HEK293 (cell line): ENCODE data around the gene METRNL.

Experiments used
- IKZF3 ChIP-seq: fragments of 450-650 bp; IDR thresholded peaks from 2 replicates; pipeline ENCODE4 v1.5.0; 2018; ENCODE audit warnings: missing biosample characterization, mild to moderate bottlenecking, missing genetic modification characterization, moderate library complexity
- KLF10 ChIP-seq: fragments of 450-650 bp; IDR thresholded peaks from 2 replicates; pipeline ENCODE4 v1.5.1; 2018; ENCODE audit warnings: missing biosample characterization, mild to moderate bottlenecking, missing genetic modification characterization
- RBAK ChIP-seq: fragments of 450-650 bp; formaldehyde crosslinking; IDR thresholded peaks from 2 replicates; pipeline ENCODE4 v1.5.1; 2016; ENCODE audit warnings: missing biosample characterization, missing genetic modification characterization
- REST ChIP-seq: fragments of 450-650 bp; formaldehyde crosslinking; IDR thresholded peaks from 2 replicates; pipeline ENCODE4 v1.5.1; 2016; ENCODE audit warnings: missing biosample characterization, missing genetic modification characterization
- SP7 ChIP-seq: fragments of 450-650 bp; formaldehyde crosslinking; IDR thresholded peaks from 2 replicates; pipeline ENCODE4 v1.5.1; 2016; ENCODE audit warnings: missing biosample characterization, missing genetic modification characterization
- TRIM28 ChIP-seq: IDR thresholded peaks from 2 replicates; pipeline ENCODE4 v1.6.1; 2011; ENCODE audit warnings: low read length, control low read depth, borderline replicate concordance
- ZBTB21 ChIP-seq: fragments of 450-650 bp; formaldehyde crosslinking; IDR thresholded peaks from 2 replicates; pipeline ENCODE4 v1.5.1; 2017; ENCODE audit warnings: missing biosample characterization, missing genetic modification characterization
- ZBTB26 ChIP-seq: fragments of 450-650 bp; formaldehyde crosslinking; optimal IDR thresholded peaks from 2 replicates; pipeline ENCODE3; 2016; ENCODE audit warnings: missing biosample characterization, mild to moderate bottlenecking, missing genetic modification characterization
- ZNF140 ChIP-seq: fragments of 450-650 bp; formaldehyde crosslinking; IDR thresholded peaks from 2 replicates; pipeline ENCODE4 v1.5.1; 2016; ENCODE audit warnings: missing biosample characterization, missing genetic modification characterization
- ZNF157 ChIP-seq: fragments of 450-650 bp; formaldehyde crosslinking; IDR thresholded peaks from 2 replicates; pipeline ENCODE4 v1.5.1; 2016; ENCODE audit warnings: missing biosample characterization, missing genetic modification characterization
- ZNF2 ChIP-seq: fragments of 450-650 bp; formaldehyde crosslinking; IDR thresholded peaks from 2 replicates; pipeline ENCODE4 v1.5.1; 2016; ENCODE audit warnings: missing biosample characterization, missing genetic modification characterization
- ZNF324 ChIP-seq: fragments of 450-650 bp; formaldehyde crosslinking; IDR thresholded peaks from 2 replicates; pipeline ENCODE4 v1.5.1; 2016; ENCODE audit warnings: missing biosample characterization, missing genetic modification characterization
- ZNF366 ChIP-seq: fragments of 450-650 bp; formaldehyde crosslinking; conservative IDR thresholded peaks from 2 replicates; pipeline ENCODE4 v1.5.1; 2016; ENCODE audit warnings: missing biosample characterization, missing genetic modification characterization
- ZNF530 ChIP-seq: fragments of 450-650 bp; formaldehyde crosslinking; IDR thresholded peaks from 2 replicates; pipeline ENCODE4 v1.5.1; 2016; ENCODE audit warnings: low read depth, missing biosample characterization, missing genetic modification characterization
- ZNF600 ChIP-seq: fragments of 450-650 bp; formaldehyde crosslinking; IDR thresholded peaks from 2 replicates; pipeline ENCODE4 v1.5.1; 2016; ENCODE audit warnings: missing biosample characterization, missing genetic modification characterization
- ZNF664 ChIP-seq: fragments of 450-650 bp; formaldehyde crosslinking; IDR thresholded peaks from 2 replicates; pipeline ENCODE4 v1.5.1; 2016; ENCODE audit warnings: missing biosample characterization, missing genetic modification characterization
- ZNF677 ChIP-seq: fragments of 450-650 bp; IDR thresholded peaks from 2 replicates; pipeline ENCODE4 v1.5.0; 2018; ENCODE audit warnings: missing biosample characterization, mild to moderate bottlenecking, missing genetic modification characterization, moderate library complexity
- ZNF843 ChIP-seq: fragments of 450-650 bp; formaldehyde crosslinking; IDR thresholded peaks from 2 replicates; pipeline ENCODE4 v1.5.1; 2016; ENCODE audit warnings: missing biosample characterization, missing genetic modification characterization
- TF ChIP-seq, protein P1 (sequence below): fragments of 450-650 bp; formaldehyde crosslinking; IDR thresholded peaks from 2 replicates; pipeline ENCODE4 v1.5.1; 2016; ENCODE audit warnings: missing biosample characterization, missing genetic modification characterization
- TF ChIP-seq, protein P2 (sequence below): fragments of 450-650 bp; formaldehyde crosslinking; IDR thresholded peaks from 2 replicates; pipeline ENCODE4 v1.5.1; 2016; ENCODE audit warnings: missing biosample characterization, missing genetic modification characterization, borderline replicate concordance
- TF ChIP-seq, protein P3 (sequence below): fragments of 450-650 bp; formaldehyde crosslinking; IDR thresholded peaks from 2 replicates; pipeline ENCODE4 v1.5.1; 2016; ENCODE audit warnings: missing biosample characterization, missing genetic modification characterization

The METRNL gene

DNA sequence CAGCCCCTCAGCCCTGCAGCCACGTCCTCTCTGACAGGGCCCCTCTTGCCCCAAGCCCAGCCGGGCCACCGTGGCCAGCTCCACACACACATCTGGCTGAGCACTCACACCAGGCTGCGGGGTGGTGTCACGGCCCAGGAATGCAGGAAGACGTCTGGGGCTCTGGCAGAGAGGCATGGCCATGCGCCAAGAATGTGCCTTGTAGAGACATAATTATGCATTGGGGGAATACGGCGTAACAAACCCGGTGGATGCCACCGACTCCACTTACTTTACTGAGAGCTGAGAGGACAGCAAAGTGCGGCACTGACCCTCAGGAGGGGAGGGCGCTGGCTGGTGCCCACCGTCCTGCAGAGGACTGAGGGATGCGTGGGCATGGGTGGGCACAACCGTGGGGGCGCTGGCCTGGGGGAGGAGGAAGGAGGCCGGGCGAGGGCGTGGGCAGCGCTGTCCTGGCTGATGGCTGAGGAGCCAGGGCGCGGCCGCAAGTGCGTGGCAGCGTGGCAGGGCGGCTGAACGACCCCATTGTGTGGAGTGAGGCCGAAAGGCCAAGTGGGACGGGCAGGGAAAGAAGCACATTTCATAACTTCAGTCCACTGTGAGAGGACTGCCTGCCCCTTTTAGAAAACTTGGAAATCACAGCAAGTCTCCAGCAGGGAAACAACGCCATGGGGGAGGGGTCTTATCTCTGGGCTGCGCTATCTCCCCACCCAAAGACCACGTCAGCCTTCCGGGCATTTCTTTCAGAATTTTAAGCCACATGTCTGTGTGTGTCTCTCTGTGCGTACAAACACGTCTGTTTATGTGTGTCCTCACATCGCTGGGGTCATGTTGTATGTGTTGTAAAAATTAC lies 30.6 kb downstream of the METRNL start (continued):
- TF ChIP-seq ZNF366 (tag by site-specific recombination) (peak; percentile 76), ZNF324 (tag by site-specific recombination) (0 out of 2 replicates have a peak, but pooled peaks have one; percentile 50), ZNF664 (tag by site-specific recombination) (no peak), ZNF140 (tag by site-specific recombination) (no peak), SP7 (tag by site-specific recombination) (peak; percentile 89), REST (peak; percentile 87), KLF10 (peak; percentile 68; the same call in 1 of the 2 replicates), RBAK (tag by site-specific recombination) (no peak), TRIM28 (no peak), ZBTB21 (tag by site-specific recombination) (0 out of 2 replicates have a peak, but pooled peaks have one; percentile 47), ZNF2 (tag by site-specific recombination) (no peak), ZNF843 (tag by site-specific recombination) (0 out of 2 replicates have a peak, but pooled peaks have one; percentile 12), IKZF3 (tag by site-specific recombination) (peak; percentile 56), ZNF530 (tag by site-specific recombination) (no peak), ZNF677 (tag by site-specific recombination) (no peak), ZBTB26 (tag by site-specific recombination) (peak; percentile 18), ZNF157 (tag by site-specific recombination) (no peak), ZNF600 (peak; percentile 62; the same call in 1 of the 2 replicates)
- TF ChIP-seq, protein P1, sequence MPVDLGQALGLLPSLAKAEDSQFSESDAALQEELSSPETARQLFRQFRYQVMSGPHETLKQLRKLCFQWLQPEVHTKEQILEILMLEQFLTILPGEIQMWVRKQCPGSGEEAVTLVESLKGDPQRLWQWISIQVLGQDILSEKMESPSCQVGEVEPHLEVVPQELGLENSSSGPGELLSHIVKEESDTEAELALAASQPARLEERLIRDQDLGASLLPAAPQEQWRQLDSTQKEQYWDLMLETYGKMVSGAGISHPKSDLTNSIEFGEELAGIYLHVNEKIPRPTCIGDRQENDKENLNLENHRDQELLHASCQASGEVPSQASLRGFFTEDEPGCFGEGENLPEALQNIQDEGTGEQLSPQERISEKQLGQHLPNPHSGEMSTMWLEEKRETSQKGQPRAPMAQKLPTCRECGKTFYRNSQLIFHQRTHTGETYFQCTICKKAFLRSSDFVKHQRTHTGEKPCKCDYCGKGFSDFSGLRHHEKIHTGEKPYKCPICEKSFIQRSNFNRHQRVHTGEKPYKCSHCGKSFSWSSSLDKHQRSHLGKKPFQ = peak; percentile 67
- TF ChIP-seq, protein P2, sequence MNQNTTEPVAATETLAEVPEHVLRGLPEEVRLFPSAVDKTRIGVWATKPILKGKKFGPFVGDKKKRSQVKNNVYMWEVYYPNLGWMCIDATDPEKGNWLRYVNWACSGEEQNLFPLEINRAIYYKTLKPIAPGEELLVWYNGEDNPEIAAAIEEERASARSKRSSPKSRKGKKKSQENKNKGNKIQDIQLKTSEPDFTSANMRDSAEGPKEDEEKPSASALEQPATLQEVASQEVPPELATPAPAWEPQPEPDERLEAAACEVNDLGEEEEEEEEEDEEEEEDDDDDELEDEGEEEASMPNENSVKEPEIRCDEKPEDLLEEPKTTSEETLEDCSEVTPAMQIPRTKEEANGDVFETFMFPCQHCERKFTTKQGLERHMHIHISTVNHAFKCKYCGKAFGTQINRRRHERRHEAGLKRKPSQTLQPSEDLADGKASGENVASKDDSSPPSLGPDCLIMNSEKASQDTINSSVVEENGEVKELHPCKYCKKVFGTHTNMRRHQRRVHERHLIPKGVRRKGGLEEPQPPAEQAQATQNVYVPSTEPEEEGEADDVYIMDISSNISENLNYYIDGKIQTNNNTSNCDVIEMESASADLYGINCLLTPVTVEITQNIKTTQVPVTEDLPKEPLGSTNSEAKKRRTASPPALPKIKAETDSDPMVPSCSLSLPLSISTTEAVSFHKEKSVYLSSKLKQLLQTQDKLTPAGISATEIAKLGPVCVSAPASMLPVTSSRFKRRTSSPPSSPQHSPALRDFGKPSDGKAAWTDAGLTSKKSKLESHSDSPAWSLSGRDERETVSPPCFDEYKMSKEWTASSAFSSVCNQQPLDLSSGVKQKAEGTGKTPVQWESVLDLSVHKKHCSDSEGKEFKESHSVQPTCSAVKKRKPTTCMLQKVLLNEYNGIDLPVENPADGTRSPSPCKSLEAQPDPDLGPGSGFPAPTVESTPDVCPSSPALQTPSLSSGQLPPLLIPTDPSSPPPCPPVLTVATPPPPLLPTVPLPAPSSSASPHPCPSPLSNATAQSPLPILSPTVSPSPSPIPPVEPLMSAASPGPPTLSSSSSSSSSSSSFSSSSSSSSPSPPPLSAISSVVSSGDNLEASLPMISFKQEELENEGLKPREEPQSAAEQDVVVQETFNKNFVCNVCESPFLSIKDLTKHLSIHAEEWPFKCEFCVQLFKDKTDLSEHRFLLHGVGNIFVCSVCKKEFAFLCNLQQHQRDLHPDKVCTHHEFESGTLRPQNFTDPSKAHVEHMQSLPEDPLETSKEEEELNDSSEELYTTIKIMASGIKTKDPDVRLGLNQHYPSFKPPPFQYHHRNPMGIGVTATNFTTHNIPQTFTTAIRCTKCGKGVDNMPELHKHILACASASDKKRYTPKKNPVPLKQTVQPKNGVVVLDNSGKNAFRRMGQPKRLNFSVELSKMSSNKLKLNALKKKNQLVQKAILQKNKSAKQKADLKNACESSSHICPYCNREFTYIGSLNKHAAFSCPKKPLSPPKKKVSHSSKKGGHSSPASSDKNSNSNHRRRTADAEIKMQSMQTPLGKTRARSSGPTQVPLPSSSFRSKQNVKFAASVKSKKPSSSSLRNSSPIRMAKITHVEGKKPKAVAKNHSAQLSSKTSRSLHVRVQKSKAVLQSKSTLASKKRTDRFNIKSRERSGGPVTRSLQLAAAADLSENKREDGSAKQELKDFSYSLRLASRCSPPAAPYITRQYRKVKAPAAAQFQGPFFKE (tag by site-specific recombination) = no peak
- TF ChIP-seq, protein P3, sequence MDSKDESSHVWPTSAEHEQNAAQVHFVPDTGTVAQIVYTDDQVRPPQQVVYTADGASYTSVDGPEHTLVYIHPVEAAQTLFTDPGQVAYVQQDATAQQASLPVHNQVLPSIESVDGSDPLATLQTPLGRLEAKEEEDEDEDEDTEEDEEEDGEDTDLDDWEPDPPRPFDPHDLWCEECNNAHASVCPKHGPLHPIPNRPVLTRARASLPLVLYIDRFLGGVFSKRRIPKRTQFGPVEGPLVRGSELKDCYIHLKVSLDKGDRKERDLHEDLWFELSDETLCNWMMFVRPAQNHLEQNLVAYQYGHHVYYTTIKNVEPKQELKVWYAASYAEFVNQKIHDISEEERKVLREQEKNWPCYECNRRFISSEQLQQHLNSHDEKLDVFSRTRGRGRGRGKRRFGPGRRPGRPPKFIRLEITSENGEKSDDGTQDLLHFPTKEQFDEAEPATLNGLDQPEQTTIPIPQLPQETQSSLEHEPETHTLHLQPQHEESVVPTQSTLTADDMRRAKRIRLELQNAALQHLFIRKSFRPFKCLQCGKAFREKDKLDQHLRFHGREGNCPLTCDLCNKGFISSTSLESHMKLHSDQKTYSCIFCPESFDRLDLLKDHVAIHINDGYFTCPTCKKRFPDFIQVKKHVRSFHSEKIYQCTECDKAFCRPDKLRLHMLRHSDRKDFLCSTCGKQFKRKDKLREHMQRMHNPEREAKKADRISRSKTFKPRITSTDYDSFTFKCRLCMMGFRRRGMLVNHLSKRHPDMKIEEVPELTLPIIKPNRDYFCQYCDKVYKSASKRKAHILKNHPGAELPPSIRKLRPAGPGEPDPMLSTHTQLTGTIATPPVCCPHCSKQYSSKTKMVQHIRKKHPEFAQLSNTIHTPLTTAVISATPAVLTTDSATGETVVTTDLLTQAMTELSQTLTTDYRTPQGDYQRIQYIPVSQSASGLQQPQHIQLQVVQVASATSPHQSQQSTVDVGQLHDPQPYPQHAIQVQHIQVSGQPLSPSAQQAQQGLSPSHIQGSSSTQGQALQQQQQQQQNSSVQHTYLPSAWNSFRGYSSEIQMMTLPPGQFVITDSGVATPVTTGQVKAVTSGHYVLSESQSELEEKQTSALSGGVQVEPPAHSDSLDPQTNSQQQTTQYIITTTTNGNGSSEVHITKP = peak; percentile 29; the same call in 1 of the 2 replicates
